ENCODE results near the gene ZBTB20. TPM values are rescaled to one million over a fixed set of nuclear protein-coding genes. Genes with fewer than 3 reads are reported as not detected.

ZBTB20 gene
- polyA plus RNA-seq, 1 donor from 2014 or later = 4.8 TPM

DNA sequence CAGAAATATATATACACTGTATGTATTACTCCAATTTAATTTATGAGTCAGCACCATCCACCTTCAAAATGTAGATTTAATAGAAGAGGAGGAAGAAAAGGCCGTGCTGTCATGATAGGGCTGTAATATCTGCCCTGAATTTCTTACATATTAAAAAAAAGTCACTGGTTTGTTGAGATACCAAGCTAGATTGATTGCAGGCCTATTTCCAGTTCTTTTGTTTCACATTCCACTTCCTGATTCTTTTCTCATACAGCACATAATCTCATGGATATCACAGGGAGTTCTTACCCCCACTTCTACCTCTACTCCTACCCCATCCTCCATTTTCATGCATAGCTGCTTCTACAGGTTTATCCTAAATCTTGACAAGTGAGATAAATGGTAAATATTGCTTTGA is 290.3 kb downstream of the ZBTB20 start:
- H3K27ac ChIP-seq (ENCODE audit: low read length) = peak overlapping the region; percentile 89
- no peak overlapping the region for H3K4me2 ChIP-seq (ENCODE audit: low read length)
- TF ChIP-seq POLR2AphosphoS5 (IDR thresholded peaks at IDR 0.05) (no peak), RAD21 (conservative IDR thresholded peaks at IDR 0.05) (no peak), MXI1 (conservative IDR thresholded peaks at IDR 0.05; ENCODE audit: poor library complexity, severe bottlenecking) (no peak), EZH2 (IDR thresholded peaks at IDR 0.05; ENCODE audit: borderline replicate concordance, insufficient read depth, low read length, poor library complexity, severe bottlenecking) (no peak), EP300 (conservative IDR thresholded peaks at IDR 0.05; ENCODE audit: poor library complexity, severe bottlenecking) (no peak), TAF1 (IDR thresholded peaks at IDR 0.05; ENCODE audit: low read depth) (no peak), SMC3 (conservative IDR thresholded peaks at IDR 0.05; ENCODE audit: poor library complexity) (no peak)
- TF ChIP-seq, protein P1, sequence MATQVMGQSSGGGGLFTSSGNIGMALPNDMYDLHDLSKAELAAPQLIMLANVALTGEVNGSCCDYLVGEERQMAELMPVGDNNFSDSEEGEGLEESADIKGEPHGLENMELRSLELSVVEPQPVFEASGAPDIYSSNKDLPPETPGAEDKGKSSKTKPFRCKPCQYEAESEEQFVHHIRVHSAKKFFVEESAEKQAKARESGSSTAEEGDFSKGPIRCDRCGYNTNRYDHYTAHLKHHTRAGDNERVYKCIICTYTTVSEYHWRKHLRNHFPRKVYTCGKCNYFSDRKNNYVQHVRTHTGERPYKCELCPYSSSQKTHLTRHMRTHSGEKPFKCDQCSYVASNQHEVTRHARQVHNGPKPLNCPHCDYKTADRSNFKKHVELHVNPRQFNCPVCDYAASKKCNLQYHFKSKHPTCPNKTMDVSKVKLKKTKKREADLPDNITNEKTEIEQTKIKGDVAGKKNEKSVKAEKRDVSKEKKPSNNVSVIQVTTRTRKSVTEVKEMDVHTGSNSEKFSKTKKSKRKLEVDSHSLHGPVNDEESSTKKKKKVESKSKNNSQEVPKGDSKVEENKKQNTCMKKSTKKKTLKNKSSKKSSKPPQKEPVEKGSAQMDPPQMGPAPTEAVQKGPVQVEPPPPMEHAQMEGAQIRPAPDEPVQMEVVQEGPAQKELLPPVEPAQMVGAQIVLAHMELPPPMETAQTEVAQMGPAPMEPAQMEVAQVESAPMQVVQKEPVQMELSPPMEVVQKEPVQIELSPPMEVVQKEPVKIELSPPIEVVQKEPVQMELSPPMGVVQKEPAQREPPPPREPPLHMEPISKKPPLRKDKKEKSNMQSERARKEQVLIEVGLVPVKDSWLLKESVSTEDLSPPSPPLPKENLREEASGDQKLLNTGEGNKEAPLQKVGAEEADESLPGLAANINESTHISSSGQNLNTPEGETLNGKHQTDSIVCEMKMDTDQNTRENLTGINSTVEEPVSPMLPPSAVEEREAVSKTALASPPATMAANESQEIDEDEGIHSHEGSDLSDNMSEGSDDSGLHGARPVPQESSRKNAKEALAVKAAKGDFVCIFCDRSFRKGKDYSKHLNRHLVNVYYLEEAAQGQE (IDR thresholded peaks at IDR 0.05; ENCODE audit: borderline replicate concordance) = no peak
- TF ChIP-seq, protein P2, sequence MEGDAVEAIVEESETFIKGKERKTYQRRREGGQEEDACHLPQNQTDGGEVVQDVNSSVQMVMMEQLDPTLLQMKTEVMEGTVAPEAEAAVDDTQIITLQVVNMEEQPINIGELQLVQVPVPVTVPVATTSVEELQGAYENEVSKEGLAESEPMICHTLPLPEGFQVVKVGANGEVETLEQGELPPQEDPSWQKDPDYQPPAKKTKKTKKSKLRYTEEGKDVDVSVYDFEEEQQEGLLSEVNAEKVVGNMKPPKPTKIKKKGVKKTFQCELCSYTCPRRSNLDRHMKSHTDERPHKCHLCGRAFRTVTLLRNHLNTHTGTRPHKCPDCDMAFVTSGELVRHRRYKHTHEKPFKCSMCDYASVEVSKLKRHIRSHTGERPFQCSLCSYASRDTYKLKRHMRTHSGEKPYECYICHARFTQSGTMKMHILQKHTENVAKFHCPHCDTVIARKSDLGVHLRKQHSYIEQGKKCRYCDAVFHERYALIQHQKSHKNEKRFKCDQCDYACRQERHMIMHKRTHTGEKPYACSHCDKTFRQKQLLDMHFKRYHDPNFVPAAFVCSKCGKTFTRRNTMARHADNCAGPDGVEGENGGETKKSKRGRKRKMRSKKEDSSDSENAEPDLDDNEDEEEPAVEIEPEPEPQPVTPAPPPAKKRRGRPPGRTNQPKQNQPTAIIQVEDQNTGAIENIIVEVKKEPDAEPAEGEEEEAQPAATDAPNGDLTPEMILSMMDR (IDR thresholded peaks at IDR 0.05; ENCODE audit: poor library complexity, severe bottlenecking) = no peak
- H3K4me3 ChIP-seq (ENCODE audit: low read length) = peak overlapping the region; percentile 36
- no peaks in the 10 kb centered on the region for H3K9me3 ChIP-seq (ENCODE audit: low read length)
- no peaks in the 10 kb centered on the region for H3F3A ChIP-seq (ENCODE audit: insufficient read depth, low read length, poor library complexity, severe bottlenecking)
- H3K36me3 ChIP-seq (ENCODE audit: insufficient read depth, low read length) = no peaks in the 10 kb centered on the region
- H3K27me3 ChIP-seq (ENCODE audit: insufficient read depth, low read depth, low read length) = no peaks in the 10 kb centered on the region
- no peaks in the 10 kb centered on the region for H4K20me1 ChIP-seq (ENCODE audit: insufficient read depth)
- no peaks in the 10 kb centered on the region for H3K79me2 ChIP-seq (replicated peaks; ENCODE audit: insufficient read depth, low read length)
- no peaks in the 10 kb centered on the region for H3K9me2 ChIP-seq (ENCODE audit: insufficient read depth, low read length)
- H2AFZ ChIP-seq (ENCODE audit: low read depth, low read length) = peak overlapping the region; percentile 75
- H3K9ac ChIP-seq (ENCODE audit: low read length) = peak overlapping the region; percentile 59

DNA sequence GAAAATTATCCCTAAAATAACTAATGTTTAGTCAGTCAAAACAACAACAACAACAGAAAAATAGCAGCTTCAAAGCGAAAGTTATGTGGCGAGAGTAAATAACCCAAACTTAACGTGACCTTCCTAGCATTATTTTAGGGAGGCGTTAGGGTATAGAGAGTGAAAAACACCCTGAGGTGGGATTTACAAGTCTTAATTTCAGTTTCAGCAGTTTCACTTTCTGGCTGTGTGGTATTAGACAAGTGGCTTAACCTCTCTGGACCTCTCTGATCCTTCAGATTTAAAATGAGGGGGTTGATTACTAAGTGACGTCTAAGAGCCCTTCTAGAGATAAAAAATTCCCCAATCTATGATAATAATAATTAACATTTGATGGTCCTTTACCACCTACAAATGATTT is 291.2 kb downstream of the ZBTB20 start:
- H3K4me3 ChIP-seq (ENCODE audit: low read length) = no peak overlapping the region
- H3K79me2 ChIP-seq (replicated peaks; ENCODE audit: insufficient read depth, low read length) = no peaks in the 10 kb centered on the region
- no peak for TF ChIP-seq EP300 (conservative IDR thresholded peaks at IDR 0.05; ENCODE audit: poor library complexity, severe bottlenecking)
- TF ChIP-seq RAD21 (conservative IDR thresholded peaks at IDR 0.05) = no peak
- TF ChIP-seq MXI1 (conservative IDR thresholded peaks at IDR 0.05; ENCODE audit: poor library complexity, severe bottlenecking) = no peak
- no peak for TF ChIP-seq TAF1 (IDR thresholded peaks at IDR 0.05; ENCODE audit: low read depth)
- TF ChIP-seq, protein P2 (IDR thresholded peaks at IDR 0.05; ENCODE audit: poor library complexity, severe bottlenecking) = no peak
- no peak for TF ChIP-seq EZH2 (IDR thresholded peaks at IDR 0.05; ENCODE audit: borderline replicate concordance, insufficient read depth, low read length, poor library complexity, severe bottlenecking)
- no peak for TF ChIP-seq SMC3 (conservative IDR thresholded peaks at IDR 0.05; ENCODE audit: poor library complexity)
- TF ChIP-seq, protein P1 (IDR thresholded peaks at IDR 0.05; ENCODE audit: borderline replicate concordance) = no peak
- no peak for TF ChIP-seq POLR2AphosphoS5 (IDR thresholded peaks at IDR 0.05)
- H3F3A ChIP-seq (ENCODE audit: insufficient read depth, low read length, poor library complexity, severe bottlenecking) = no peaks in the 10 kb centered on the region
- H3K27ac ChIP-seq (ENCODE audit: low read length) = peak overlapping the region; percentile 89
- H3K9me3 ChIP-seq (ENCODE audit: low read length) = no peaks in the 10 kb centered on the region
- H3K27me3 ChIP-seq (ENCODE audit: insufficient read depth, low read depth, low read length) = no peaks in the 10 kb centered on the region
- H3K36me3 ChIP-seq (ENCODE audit: insufficient read depth, low read length) = no peaks in the 10 kb centered on the region
- H4K20me1 ChIP-seq (ENCODE audit: insufficient read depth) = no peaks in the 10 kb centered on the region
- no peak overlapping the region for H2AFZ ChIP-seq (ENCODE audit: low read depth, low read length)
- H3K4me2 ChIP-seq (ENCODE audit: low read length) = no peak overlapping the region
- no peaks in the 10 kb centered on the region for H3K9me2 ChIP-seq (ENCODE audit: insufficient read depth, low read length)
- no peak overlapping the region for H3K9ac ChIP-seq (ENCODE audit: low read length)

Measured in neural cell (in vitro differentiated cells).